Loucy (cell line): ENCODE measurements around the gene ISM2.

ENCODE experiments used
- EZH2phosphoT487 ChIP-seq: fragments of 200-600 bp; IDR thresholded peaks from 2 replicates; pipeline ENCODE4 v1.6.1; 2018; ENCODE audit warnings: antibody characterized with exemption, mild to moderate bottlenecking, moderate library complexity, borderline replicate concordance
- TF ChIP-seq, protein P1 (sequence below): fragments of 200-600 bp; sonication (generic); conservative IDR thresholded peaks from 2 replicates; pipeline ENCODE4 v1.5.1; 2014; ENCODE audit warnings: mild to moderate bottlenecking, antibody characterized with exemption, low read length

DNA sequence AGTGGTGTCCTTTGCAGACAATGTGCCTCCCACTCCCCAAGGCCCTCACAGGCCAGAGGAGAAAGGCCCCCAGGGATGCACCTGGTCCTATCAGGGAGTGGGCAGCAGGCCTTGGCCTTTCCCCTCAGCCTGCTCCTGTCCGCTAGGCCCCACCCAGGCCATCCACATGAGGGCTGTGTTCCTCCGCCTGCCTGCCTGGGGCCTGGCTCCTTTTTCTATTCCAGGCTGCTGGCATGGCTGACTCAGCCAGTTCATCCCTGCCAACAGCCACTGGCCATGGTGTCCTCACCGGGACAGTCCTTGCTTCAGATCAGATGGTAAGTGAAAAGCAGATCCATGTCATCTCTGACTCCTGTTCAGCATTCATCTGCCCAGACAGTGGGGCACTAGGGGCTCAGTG is 13.4 kb downstream of the ISM2 start:
- TF ChIP-seq, protein P1, sequence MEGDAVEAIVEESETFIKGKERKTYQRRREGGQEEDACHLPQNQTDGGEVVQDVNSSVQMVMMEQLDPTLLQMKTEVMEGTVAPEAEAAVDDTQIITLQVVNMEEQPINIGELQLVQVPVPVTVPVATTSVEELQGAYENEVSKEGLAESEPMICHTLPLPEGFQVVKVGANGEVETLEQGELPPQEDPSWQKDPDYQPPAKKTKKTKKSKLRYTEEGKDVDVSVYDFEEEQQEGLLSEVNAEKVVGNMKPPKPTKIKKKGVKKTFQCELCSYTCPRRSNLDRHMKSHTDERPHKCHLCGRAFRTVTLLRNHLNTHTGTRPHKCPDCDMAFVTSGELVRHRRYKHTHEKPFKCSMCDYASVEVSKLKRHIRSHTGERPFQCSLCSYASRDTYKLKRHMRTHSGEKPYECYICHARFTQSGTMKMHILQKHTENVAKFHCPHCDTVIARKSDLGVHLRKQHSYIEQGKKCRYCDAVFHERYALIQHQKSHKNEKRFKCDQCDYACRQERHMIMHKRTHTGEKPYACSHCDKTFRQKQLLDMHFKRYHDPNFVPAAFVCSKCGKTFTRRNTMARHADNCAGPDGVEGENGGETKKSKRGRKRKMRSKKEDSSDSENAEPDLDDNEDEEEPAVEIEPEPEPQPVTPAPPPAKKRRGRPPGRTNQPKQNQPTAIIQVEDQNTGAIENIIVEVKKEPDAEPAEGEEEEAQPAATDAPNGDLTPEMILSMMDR, result no peak
- no peak for TF ChIP-seq EZH2phosphoT487
